T-cell (primary cell): ENCODE measurements around the gene DNAJC3. TPM values are rescaled to one million over a fixed set of nuclear protein-coding genes. Genes with fewer than 3 reads are reported as not detected.

ENCODE experiments used
- ATAC-seq, 4 experiments: fragments of 200-7000 bp in 3 of 4; fragments of 150-1000 bp in 1 of 4; cut with Tn5 transposase; replicated peaks in 1 of 4; 1 replicate in 3 of 4; 2 replicates in 1 of 4; pipeline ENCODE4 v1.10.0; 2021; ENCODE audit warnings: moderate library complexity in 3 of 4, mild to moderate bottlenecking in 2 of 4, moderate number of reproducible peaks in 1 of 4
- CTCF ChIA-PET, 2 donors: fragments of 300-600 bp; sonication (Branson Sonifier 250); formaldehyde crosslinking; loops; one replicate each; lab custom pipeline; 2022; ENCODE audit warnings: antibody characterized with exemption in 2 of 2; lab: Charles Lee
- POLR2A ChIA-PET, 2 donors: fragments of 300-600 bp; sonication (Branson Sonifier 250); formaldehyde crosslinking; loops; one replicate each; lab custom pipeline; 2022; ENCODE audit warnings: antibody characterized with exemption in 2 of 2; lab: Charles Lee
- DNase-seq, 35 experiments: peaks; one replicate each; pipeline versions ENCODE4 v3.0.0 to v3.0.0-alpha.2; 2013 to 2023
- H3K27ac ChIP-seq: one replicate; pipeline ENCODE4 v1.5.1; 2013; ENCODE audit warnings: low read length
- H3K27me3 ChIP-seq, 2 experiments: replicated peaks in 1 of 2; 1 replicate in 1 of 2; 2 replicates in 1 of 2; pipeline versions ENCODE4 v1.6.1 to v1.7.0; 2013; ENCODE audit warnings: low read length in 1 of 2, mixed read lengths in 1 of 2; ENCODE audit not compliant: control insufficient read depth in 2 of 2, insufficient read depth in 2 of 2; ENCODE audit errors: extremely low read depth in 1 of 2
- H3K36me3 ChIP-seq, 2 donors: 1 replicate in 1 of 2; 2 replicates in 1 of 2; pipeline versions ENCODE4 v1.6.1 to v1.7.0; 2013; ENCODE audit warnings: low read length in 1 of 2; ENCODE audit not compliant: control insufficient read depth in 2 of 2, insufficient read depth in 1 of 2; ENCODE audit errors: extremely low read depth in 1 of 2
- H3K4me1 ChIP-seq, 2 experiments: 1 replicate in 1 of 2; 2 replicates in 1 of 2; pipeline versions ENCODE4 v1.6.1 to v1.7.0; 2013; ENCODE audit warnings: low read length in 2 of 2, mixed read lengths in 1 of 2; ENCODE audit not compliant: insufficient read depth in 2 of 2, control insufficient read depth in 1 of 2; ENCODE audit errors: extremely low read depth in 1 of 2
- H3K4me3 ChIP-seq, 2 donors: 1 replicate in 1 of 2; 2 replicates in 1 of 2; pipeline versions ENCODE4 v1.5.1 to v1.7.0; 2013; ENCODE audit warnings: mild to moderate bottlenecking in 2 of 2, low read length in 1 of 2, moderate library complexity in 1 of 2; ENCODE audit not compliant: control insufficient read depth in 1 of 2; ENCODE audit errors: extremely low read depth in 1 of 2
- H3K9me3 ChIP-seq: 2 replicates; pipeline ENCODE4 v1.7.0; 2013
- H3K27ac Mint-ChIP-seq, 2 donors: one replicate each; pipeline ENCODE4 v1.8.0; 2020 to 2021; ENCODE audit warnings: mild to moderate bottlenecking in 2 of 2, mixed read lengths in 2 of 2
- H3K27me3 Mint-ChIP-seq, 2 donors: one replicate each; pipeline ENCODE4 v1.8.0; 2021 to 2022; ENCODE audit warnings: mixed read lengths in 2 of 2
- H3K36me3 Mint-ChIP-seq: one replicate; pipeline ENCODE4 v1.8.0; 2021; ENCODE audit warnings: mixed read lengths
- H3K4me1 Mint-ChIP-seq, 3 donors: one replicate each; pipeline ENCODE4 v1.8.0; 2020 to 2022; ENCODE audit warnings: mixed read lengths in 3 of 3, mild to moderate bottlenecking in 1 of 3
- H3K4me3 Mint-ChIP-seq, 3 donors: one replicate each; pipeline ENCODE4 v1.8.0; 2020 to 2022; ENCODE audit warnings: mild to moderate bottlenecking in 3 of 3, mixed read lengths in 3 of 3, moderate library complexity in 3 of 3
- H3K9me3 Mint-ChIP-seq, 3 donors: one replicate each; pipeline ENCODE4 v1.8.0; 2020 to 2022; ENCODE audit warnings: mixed read lengths in 3 of 3
- WGBS: methylation state at CpG from one replicate; pipeline ENCODE4 v1.1.5; 2013; ENCODE audit warnings: missing lambda C conversion rate; ENCODE audit not compliant: insufficient coverage; 5-methylcytosine and 5-hydroxymethylcytosine counted together
- total RNA-seq, 35 experiments: library from RNA in 6 of 35; stranded (reverse) in 6 of 35; fragments of 120-200 nt in 1 of 35; gene quantifications; one replicate each; pipeline versions ENCODE4 v1.2.1 to v1.2.4 and lab custom pipeline; 2013 to 2026

Gene DNAJC3
- total RNA-seq, 5 donors from 2014 or later (not counting 1 experiment from before 2014, with no cell fraction given): 16.6 to 21.3 (median 19.8) TPM

DNA sequence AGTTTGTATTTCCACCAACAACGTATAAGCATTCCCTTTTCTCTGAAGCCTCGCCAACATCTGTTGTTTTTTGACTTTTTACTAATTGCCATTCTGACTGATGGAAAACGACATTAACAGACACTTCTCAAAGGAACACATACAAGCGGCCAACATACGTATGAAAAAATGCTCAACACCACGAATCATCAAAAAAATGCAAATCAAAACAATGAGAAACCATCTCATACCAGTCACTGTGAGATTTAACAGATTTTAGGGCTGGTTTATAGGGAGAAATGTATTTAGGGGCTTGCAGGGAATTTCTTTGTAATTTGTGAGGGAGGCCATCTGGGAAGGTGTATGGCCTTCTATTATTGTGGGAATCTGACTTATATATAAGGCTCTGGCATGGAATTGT, 29.6 kb upstream of the DNAJC3 start:
- H3K4me3 ChIP-seq: no peak overlapping the region
- POLR2A ChIA-PET: no interaction called here
- H3K36me3 ChIP-seq: no peaks in the 10 kb centered on the region
- Mint-ChIP-seq H3K4me1 (peaks cover 6 to 13% (median 10%) of the 10 kb centered on the region in 3 donors), H3K4me3 (no peak overlapping the region), H3K36me3 (no peaks in the 10 kb centered on the region), H3K27me3 (peaks cover 15 to 24% of the 10 kb centered on the region in 2 donors), H3K9me3 (no peaks in the 10 kb centered on the region), H3K27ac (no peak overlapping the region)
- DNase-seq (no peak), ATAC-seq (no peak)
- CTCF ChIA-PET: interaction anchor here in 1 of 2 donors (0.6 kb wide), 1 partner anchor 366 kb away, joined by 7 read pairs; no protein-coding TSS in a partner anchor
- peaks cover 4 to 29% of the 10 kb centered on the region in 2 experiments for H3K27me3 ChIP-seq
- H3K4me1 ChIP-seq: peaks cover 0 to 10% of the 10 kb centered on the region in 2 experiments
- 90% methylated on average over 2 of the region's 6 CpGs for WGBS
- H3K9me3 ChIP-seq: no peaks in the 10 kb centered on the region
- no peak overlapping the region for H3K27ac ChIP-seq

DNA sequence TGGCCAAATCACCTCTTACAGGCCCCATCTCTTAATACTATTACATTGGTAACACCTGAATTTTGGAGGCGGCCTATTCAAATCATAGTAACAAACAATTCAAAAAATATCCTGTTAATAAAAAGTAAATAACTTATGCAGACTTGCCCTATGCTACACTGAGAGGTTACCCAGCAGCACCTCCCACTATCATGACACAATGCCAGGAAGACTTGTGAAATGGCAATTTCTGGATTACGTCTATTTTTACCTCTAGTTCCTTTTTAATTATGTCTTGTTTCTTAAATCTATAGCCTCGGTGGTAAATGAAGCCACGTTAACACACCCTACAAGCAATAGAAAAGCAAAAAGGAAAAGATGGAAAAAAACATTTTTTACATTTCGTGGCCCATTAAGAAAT, 26.2 kb upstream of the DNAJC3 start:
- peaks cover 0 to 9% of the 10 kb centered on the region in 2 experiments for H3K27me3 ChIP-seq
- H3K4me3 ChIP-seq: no peak overlapping the region
- H3K27ac Mint-ChIP-seq: no peak overlapping the region
- H3K4me3 Mint-ChIP-seq: no peak overlapping the region
- ATAC-seq (no peak), DNase-seq (no peak)
- H3K4me1 ChIP-seq: no peaks in the 10 kb centered on the region
- H3K27ac ChIP-seq: no peak overlapping the region
- no peaks in the 10 kb centered on the region for H3K4me1 Mint-ChIP-seq
- H3K36me3 Mint-ChIP-seq: no peaks in the 10 kb centered on the region
- WGBS: no CpG with 5 or more reads among the region's 5 CpGs
- H3K9me3 Mint-ChIP-seq: no peaks in the 10 kb centered on the region
- POLR2A ChIA-PET: no interaction called here
- no peaks in the 10 kb centered on the region for H3K9me3 ChIP-seq
- CTCF ChIA-PET: no interaction called here
- no peaks in the 10 kb centered on the region for H3K36me3 ChIP-seq
- H3K27me3 Mint-ChIP-seq: peaks cover 4% of the 10 kb centered on the region in 2 donors

DNA sequence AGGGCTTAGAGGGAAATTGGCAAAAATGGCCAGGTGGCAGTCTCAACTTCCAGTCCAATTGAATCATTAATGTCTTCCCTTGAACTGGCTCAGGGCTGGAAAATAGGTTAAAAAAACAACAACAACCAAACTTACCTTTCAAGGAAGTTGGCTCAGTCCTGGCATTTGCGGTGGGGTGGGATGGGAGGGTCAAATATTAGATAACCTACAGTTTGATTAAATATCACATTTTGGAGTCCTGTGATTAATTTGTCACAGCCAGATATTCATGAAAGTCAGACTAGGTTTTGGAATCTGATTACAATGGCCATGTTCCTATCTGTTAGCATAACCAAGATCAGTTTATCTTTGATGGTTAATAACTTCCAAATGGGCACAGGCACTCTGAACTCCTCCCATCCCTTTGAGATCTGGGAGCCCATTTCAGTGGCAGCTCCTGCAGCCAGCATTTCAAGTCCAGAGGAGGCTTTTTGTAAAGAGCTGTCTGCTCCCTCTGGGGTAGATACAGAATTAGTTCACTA, 24.6 kb upstream of the DNAJC3 start:
- no peak for DNase-seq
- H3K4me3 ChIP-seq: no peak overlapping the region
- no peak overlapping the region for H3K4me3 Mint-ChIP-seq
- WGBS: no CpG with 5 or more reads among the region's 1 CpG
- no peaks in the 10 kb centered on the region for H3K36me3 Mint-ChIP-seq
- ATAC-seq: no peak
- H3K9me3 Mint-ChIP-seq: peaks cover 0 to 4% (median 0%) of the 10 kb centered on the region in 3 donors
- H3K4me1 ChIP-seq: no peaks in the 10 kb centered on the region
- peaks cover 0 to 8% of the 10 kb centered on the region in 2 experiments for H3K27me3 ChIP-seq
- ChIA-PET CTCF (interaction anchor here in 1 of 2 donors (0.6 kb wide), 1 partner anchor 46 kb away, joined by 7 read pairs; no protein-coding TSS in a partner anchor), POLR2A (no interaction called here)
- no peaks in the 10 kb centered on the region for H3K36me3 ChIP-seq
- H3K27ac ChIP-seq: no peak overlapping the region
- no peaks in the 10 kb centered on the region for H3K4me1 Mint-ChIP-seq
- H3K9me3 ChIP-seq: no peaks in the 10 kb centered on the region
- no peak overlapping the region for H3K27ac Mint-ChIP-seq
- peaks cover 0 to 13% of the 10 kb centered on the region in 2 donors for H3K27me3 Mint-ChIP-seq

DNA sequence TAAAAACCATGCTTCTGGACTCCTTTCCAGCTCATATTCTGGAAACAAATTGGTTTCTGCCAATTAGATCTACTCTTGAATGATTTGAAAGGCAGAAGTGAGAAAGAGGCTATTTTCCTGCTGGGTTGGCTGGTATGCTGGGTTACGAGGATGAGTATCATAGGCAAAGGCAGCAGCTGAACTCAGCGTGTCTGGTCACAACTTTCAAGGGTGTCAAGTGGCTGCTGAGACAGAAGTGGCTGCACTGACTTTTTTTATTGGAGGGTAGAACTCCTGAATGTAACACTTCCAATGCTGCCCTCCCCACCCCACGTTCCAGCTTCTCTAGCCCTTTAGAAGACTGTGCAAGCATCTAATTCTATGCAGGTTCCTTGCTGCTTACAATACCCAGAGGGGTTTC, 24.1 kb upstream of the DNAJC3 start:
- Mint-ChIP-seq H3K4me3 (no peak overlapping the region), H3K27ac (no peak overlapping the region), H3K36me3 (no peaks in the 10 kb centered on the region), H3K9me3 (peaks cover 0 to 4% (median 0%) of the 10 kb centered on the region in 3 donors), H3K4me1 (no peaks in the 10 kb centered on the region), H3K27me3 (peaks cover 0 to 13% of the 10 kb centered on the region in 2 donors)
- H3K27ac ChIP-seq: no peak overlapping the region
- CTCF ChIA-PET: interaction anchor here in 1 of 2 donors (0.6 kb wide), 1 partner anchor 45 kb away, joined by 7 read pairs; no protein-coding TSS in a partner anchor
- H3K4me3 ChIP-seq: no peak overlapping the region
- H3K4me1 ChIP-seq: no peaks in the 10 kb centered on the region
- WGBS: 70% methylated on average over 2 of the region's 3 CpGs
- POLR2A ChIA-PET: no interaction called here
- DNase-seq: no peak
- no peak for ATAC-seq
- H3K27me3 ChIP-seq: peaks cover 0 to 8% of the 10 kb centered on the region in 2 experiments
- no peaks in the 10 kb centered on the region for H3K36me3 ChIP-seq
- H3K9me3 ChIP-seq: no peaks in the 10 kb centered on the region

DNA sequence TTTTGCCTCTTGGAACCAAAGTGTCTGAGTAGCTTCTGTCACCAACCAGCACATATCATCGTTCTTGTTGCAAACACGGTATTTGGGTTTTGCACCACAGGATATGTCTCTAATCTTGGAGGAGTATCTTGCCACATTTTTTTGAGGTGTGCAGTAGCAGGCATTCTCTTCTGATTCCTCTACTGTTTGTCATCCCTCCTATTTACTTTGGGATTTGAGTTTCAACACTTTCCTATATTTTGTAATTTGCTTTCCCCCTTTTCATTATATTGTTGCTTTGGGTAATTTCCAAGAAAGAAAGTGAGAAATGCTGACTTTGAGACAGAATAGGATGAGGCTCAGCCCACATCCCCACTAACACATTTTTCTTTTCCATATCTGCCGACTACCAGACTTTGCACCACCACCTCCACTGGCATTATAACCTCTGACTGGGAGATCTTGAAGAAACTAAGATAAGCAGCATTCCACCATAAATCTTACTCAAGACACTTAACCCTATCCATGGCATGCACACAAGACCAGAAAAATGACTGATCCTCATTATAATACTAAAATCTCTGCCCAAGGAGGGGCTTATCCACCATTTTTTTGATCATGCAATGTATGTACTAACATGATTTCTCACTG, 20.4 kb upstream of the DNAJC3 start:
- DNase-seq (no peak), ATAC-seq (no peak)
- WGBS: 38% methylated on average over 1 of the region's 3 CpGs
- Mint-ChIP-seq H3K36me3 (no peaks in the 10 kb centered on the region), H3K27ac (no peak overlapping the region), H3K4me3 (no peak overlapping the region), H3K9me3 (peaks cover 0 to 4% (median 4%) of the 10 kb centered on the region in 3 donors), H3K4me1 (no peaks in the 10 kb centered on the region), H3K27me3 (peaks cover 4 to 17% of the 10 kb centered on the region in 2 donors)
- Histone ChIP-seq H3K4me1 (no peaks in the 10 kb centered on the region), H3K27me3 (peaks cover 0 to 3% of the 10 kb centered on the region in 2 experiments), H3K9me3 (no peaks in the 10 kb centered on the region), H3K4me3 (no peak overlapping the region), H3K36me3 (no peaks in the 10 kb centered on the region), H3K27ac (no peak overlapping the region)
- POLR2A ChIA-PET: no interaction called here
- CTCF ChIA-PET: no interaction called here

DNA sequence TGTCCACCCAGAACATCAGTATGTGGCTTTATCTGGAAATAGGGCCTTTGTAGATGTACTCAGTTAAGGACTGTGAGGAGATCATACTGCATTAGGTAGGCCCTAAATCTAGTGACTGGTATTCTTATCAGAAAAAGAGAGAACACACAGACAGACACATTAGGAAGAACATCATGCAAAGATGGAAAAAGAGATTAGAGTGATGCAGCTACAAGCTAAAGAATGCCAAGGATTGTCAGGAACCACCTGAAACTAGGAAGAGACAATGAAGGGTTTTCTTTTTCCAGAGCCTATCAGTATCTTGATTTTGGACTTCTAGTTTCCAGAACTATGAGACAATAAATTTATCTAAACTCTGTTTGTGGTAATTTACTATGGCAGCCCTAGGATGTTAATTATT, 17.4 kb upstream of the DNAJC3 start:
- no peaks in the 10 kb centered on the region for H3K36me3 ChIP-seq
- no peaks in the 10 kb centered on the region for H3K36me3 Mint-ChIP-seq
- peaks cover 0 to 6% of the 10 kb centered on the region in 2 experiments for H3K27me3 ChIP-seq
- no peak overlapping the region for H3K4me3 Mint-ChIP-seq
- ATAC-seq: no peak
- no peaks in the 10 kb centered on the region for H3K4me1 ChIP-seq
- H3K4me3 ChIP-seq: no peak overlapping the region
- H3K4me1 Mint-ChIP-seq: no peaks in the 10 kb centered on the region
- H3K9me3 ChIP-seq: no peaks in the 10 kb centered on the region
- H3K9me3 Mint-ChIP-seq: peaks cover 4 to 12% (median 5%) of the 10 kb centered on the region in 3 donors
- ChIA-PET POLR2A (no interaction called here), CTCF (no interaction called here)
- no peak overlapping the region for H3K27ac Mint-ChIP-seq
- H3K27me3 Mint-ChIP-seq: peaks cover 15 to 22% of the 10 kb centered on the region in 2 donors
- H3K27ac ChIP-seq: no peak overlapping the region
- DNase-seq: no peak
